HepG2 (cell line): ENCODE measurements around the gene RHBDL1. TPM values are rescaled to one million over a fixed set of nuclear protein-coding genes. Genes with fewer than 3 reads are reported as not detected.

Source experiments
- GTF3A ChIP-seq: sonication (generic); formaldehyde crosslinking; conservative IDR thresholded peaks from 2 replicates; pipeline ENCODE4 v1.4.0; 2020; ENCODE audit warnings: mild to moderate bottlenecking, missing genetic modification reagents
- IRX3 ChIP-seq: sonication (generic); formaldehyde crosslinking; IDR thresholded peaks from 2 replicates; pipeline ENCODE4 v1.8.1; 2023; ENCODE audit warnings: mild to moderate bottlenecking, low read depth, missing genetic modification reagents, borderline replicate concordance
- ISL2 ChIP-seq: sonication (generic); formaldehyde crosslinking; IDR thresholded peaks from 2 replicates; pipeline ENCODE4 v1.5.0; 2020; ENCODE audit warnings: missing genetic modification reagents
- KLF13 ChIP-seq: sonication (generic); formaldehyde crosslinking; IDR thresholded peaks from 2 replicates; pipeline ENCODE4 v1.4.0; 2020; ENCODE audit warnings: mild to moderate bottlenecking, missing genetic modification reagents
- MIXL1 ChIP-seq: IDR thresholded peaks from 2 replicates; pipeline ENCODE4 v1.6.1; 2016
- PRMT3 ChIP-seq: sonication (generic); formaldehyde crosslinking; IDR thresholded peaks from 2 replicates; pipeline ENCODE4 v1.8.1; 2022; ENCODE audit warnings: low read depth, mild to moderate bottlenecking, moderate library complexity, missing genetic modification reagents, borderline replicate concordance
- RAD51 ChIP-seq: fragments of 450-650 bp; IDR thresholded peaks from 2 replicates; pipeline ENCODE4 v1.6.1; 2016; ENCODE audit warnings: borderline replicate concordance
- TCF7 ChIP-seq: sonication (generic); IDR thresholded peaks from 2 replicates; pipeline ENCODE4 v1.6.1; 2016; ENCODE audit warnings: antibody characterized with exemption, low read depth
- ZC3H13 ChIP-seq: sonication (generic); formaldehyde crosslinking; IDR thresholded peaks from 2 replicates; pipeline ENCODE4 v1.8.1; 2023; ENCODE audit warnings: mild to moderate bottlenecking, missing genetic modification reagents, moderate library complexity
- ZEB1 ChIP-seq: IDR thresholded peaks from 2 replicates; pipeline ENCODE4 v1.6.1; 2012; ENCODE audit warnings: mild to moderate bottlenecking, low read depth, inconsistent platforms; ENCODE audit not compliant: insufficient replicate concordance
- ZNF605 ChIP-seq: sonication (generic); formaldehyde crosslinking; IDR thresholded peaks from 2 replicates; pipeline ENCODE4 v1.8.0; 2022; ENCODE audit warnings: mild to moderate bottlenecking, missing genetic modification reagents
- ZNF652 ChIP-seq: IDR thresholded peaks from 2 replicates; pipeline ENCODE4 v1.6.1; 2016; ENCODE audit warnings: low read depth, borderline replicate concordance
- ZNF883 ChIP-seq: sonication (generic); formaldehyde crosslinking; IDR thresholded peaks from 2 replicates; pipeline ENCODE4 v1.5.1; 2020; ENCODE audit warnings: mild to moderate bottlenecking, missing genetic modification reagents; ENCODE audit errors: not compliant biosample characterization
- ZSCAN21 ChIP-seq: sonication (generic); formaldehyde crosslinking; IDR thresholded peaks from 2 replicates; pipeline ENCODE4 v1.8.0; 2022; ENCODE audit warnings: mild to moderate bottlenecking, missing genetic modification reagents, moderate library complexity, borderline replicate concordance
- polyA plus RNA-seq, 8 experiments: library from polyadenylated mRNA; depleted of rRNA in 3 of 8; stranded (reverse) in 7 of 8; unstranded in 1 of 8; fragments of >200 nt; fragmentation: Illumina TruSeq in 4 of 8; extraction: Trizol in 4 of 8; gene quantifications; 2 replicates each; pipeline versions ENCODE4 v1.2.1 to v1.2.3, GENCODE V29; 2011 to 2016; ENCODE audit warnings: low read depth in 4 of 8, missing spikeins in 1 of 8, mixed read lengths in 1 of 8; ENCODE audit not compliant: insufficient read depth in 1 of 8
- total RNA-seq, 5 experiments: library from RNA; depleted of rRNA; stranded (reverse); fragments of >200 nt; fragmentation: Illumina TruSeq; extraction: Trizol; gene quantifications; 2 replicates each; pipeline ENCODE4 v1.2.3, GENCODE V29; 2016; ENCODE audit warnings: low read depth in 1 of 5
- TF ChIP-seq, protein P1 (sequence below): sonication (generic); formaldehyde crosslinking; conservative IDR thresholded peaks from 2 replicates; pipeline ENCODE4 v1.5.0; 2020; ENCODE audit warnings: missing genetic modification reagents
- TF ChIP-seq, protein P2 (sequence below): sonication (generic); formaldehyde crosslinking; IDR thresholded peaks from 2 replicates; pipeline ENCODE4 v1.4.0; 2020; ENCODE audit warnings: mild to moderate bottlenecking, missing genetic modification reagents
- TF ChIP-seq, protein P3 (sequence below): sonication (generic); formaldehyde crosslinking; IDR thresholded peaks from 2 replicates; pipeline ENCODE4 v1.4.0; 2020; ENCODE audit warnings: low read depth, missing genetic modification reagents
- TF ChIP-seq, protein P4 (sequence below): sonication (generic); formaldehyde crosslinking; IDR thresholded peaks from 2 replicates; pipeline ENCODE4 v1.4.0; 2020; ENCODE audit warnings: missing genetic modification reagents
- TF ChIP-seq, protein P5 (sequence below): sonication (generic); formaldehyde crosslinking; IDR thresholded peaks from 2 replicates; pipeline ENCODE4 v1.5.0; 2020; ENCODE audit warnings: missing genetic modification reagents, mild to moderate bottlenecking, borderline replicate concordance

RHBDL1 gene
- total and polyA plus RNA-seq, 2 of the 13 experiments (the other 11 are each of a cell fraction or from before 2014, with no cell fraction given): 1.8 to 3.8 TPM

DNA sequence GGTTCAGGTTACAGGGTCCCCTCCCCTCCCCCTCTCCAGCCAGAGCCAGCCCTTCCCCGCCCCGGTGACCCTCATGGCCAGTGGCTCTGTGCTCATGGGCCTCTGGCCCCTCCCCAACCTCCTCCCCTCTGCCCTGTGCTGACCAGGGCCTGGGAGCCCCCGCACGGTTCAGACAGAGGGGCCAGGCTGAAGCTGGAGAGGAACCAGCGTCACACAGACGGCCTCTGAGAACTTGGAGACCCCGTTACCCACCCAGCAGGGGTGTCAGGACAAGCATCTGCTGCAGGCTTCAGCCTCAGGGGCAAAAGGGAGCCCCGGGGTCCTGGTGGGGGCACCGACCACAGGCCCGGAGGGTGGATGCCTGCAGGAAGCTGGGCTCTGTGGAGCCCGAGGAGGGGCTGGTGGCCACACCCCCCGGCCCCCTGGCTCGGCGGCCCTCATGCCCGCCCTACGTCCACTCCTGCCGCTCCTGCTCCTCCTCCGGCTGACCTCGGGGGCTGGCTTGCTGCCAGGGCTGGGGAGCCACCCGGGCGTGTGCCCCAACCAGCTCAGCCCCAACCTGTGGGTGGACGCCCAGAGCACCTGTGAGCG, 44.6 kb upstream of the RHBDL1 start, which contains the start of gene WFIKKN1 (continued):
- no peak for TF ChIP-seq KLF13 (CRISPR knock-in tag)
- TF ChIP-seq ZC3H13 (CRISPR knock-in tag): 0 out of 2 replicates have a peak, but pooled peaks have one; percentile 13
- TF ChIP-seq, protein P1, sequence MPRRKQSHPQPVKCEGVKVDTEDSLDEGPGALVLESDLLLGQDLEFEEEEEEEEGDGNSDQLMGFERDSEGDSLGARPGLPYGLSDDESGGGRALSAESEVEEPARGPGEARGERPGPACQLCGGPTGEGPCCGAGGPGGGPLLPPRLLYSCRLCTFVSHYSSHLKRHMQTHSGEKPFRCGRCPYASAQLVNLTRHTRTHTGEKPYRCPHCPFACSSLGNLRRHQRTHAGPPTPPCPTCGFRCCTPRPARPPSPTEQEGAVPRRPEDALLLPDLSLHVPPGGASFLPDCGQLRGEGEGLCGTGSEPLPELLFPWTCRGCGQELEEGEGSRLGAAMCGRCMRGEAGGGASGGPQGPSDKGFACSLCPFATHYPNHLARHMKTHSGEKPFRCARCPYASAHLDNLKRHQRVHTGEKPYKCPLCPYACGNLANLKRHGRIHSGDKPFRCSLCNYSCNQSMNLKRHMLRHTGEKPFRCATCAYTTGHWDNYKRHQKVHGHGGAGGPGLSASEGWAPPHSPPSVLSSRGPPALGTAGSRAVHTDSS: no peak
- TF ChIP-seq, protein P2, sequence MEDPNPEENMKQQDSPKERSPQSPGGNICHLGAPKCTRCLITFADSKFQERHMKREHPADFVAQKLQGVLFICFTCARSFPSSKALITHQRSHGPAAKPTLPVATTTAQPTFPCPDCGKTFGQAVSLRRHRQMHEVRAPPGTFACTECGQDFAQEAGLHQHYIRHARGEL (CRISPR knock-in tag): no peak
- TF ChIP-seq, protein P3, sequence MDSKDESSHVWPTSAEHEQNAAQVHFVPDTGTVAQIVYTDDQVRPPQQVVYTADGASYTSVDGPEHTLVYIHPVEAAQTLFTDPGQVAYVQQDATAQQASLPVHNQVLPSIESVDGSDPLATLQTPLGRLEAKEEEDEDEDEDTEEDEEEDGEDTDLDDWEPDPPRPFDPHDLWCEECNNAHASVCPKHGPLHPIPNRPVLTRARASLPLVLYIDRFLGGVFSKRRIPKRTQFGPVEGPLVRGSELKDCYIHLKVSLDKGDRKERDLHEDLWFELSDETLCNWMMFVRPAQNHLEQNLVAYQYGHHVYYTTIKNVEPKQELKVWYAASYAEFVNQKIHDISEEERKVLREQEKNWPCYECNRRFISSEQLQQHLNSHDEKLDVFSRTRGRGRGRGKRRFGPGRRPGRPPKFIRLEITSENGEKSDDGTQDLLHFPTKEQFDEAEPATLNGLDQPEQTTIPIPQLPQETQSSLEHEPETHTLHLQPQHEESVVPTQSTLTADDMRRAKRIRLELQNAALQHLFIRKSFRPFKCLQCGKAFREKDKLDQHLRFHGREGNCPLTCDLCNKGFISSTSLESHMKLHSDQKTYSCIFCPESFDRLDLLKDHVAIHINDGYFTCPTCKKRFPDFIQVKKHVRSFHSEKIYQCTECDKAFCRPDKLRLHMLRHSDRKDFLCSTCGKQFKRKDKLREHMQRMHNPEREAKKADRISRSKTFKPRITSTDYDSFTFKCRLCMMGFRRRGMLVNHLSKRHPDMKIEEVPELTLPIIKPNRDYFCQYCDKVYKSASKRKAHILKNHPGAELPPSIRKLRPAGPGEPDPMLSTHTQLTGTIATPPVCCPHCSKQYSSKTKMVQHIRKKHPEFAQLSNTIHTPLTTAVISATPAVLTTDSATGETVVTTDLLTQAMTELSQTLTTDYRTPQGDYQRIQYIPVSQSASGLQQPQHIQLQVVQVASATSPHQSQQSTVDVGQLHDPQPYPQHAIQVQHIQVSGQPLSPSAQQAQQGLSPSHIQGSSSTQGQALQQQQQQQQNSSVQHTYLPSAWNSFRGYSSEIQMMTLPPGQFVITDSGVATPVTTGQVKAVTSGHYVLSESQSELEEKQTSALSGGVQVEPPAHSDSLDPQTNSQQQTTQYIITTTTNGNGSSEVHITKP: no peak
- TF ChIP-seq ZNF652: no peak
- no peak for TF ChIP-seq PRMT3 (CRISPR knock-in tag)
- 0 out of 2 replicates have a peak, but pooled peaks have one; percentile 7 for TF ChIP-seq ZSCAN21 (CRISPR knock-in tag)
- 0 out of 2 replicates have a peak, but pooled peaks have one; percentile 44 for TF ChIP-seq ISL2 (CRISPR knock-in tag)
- TF ChIP-seq, protein P4, sequence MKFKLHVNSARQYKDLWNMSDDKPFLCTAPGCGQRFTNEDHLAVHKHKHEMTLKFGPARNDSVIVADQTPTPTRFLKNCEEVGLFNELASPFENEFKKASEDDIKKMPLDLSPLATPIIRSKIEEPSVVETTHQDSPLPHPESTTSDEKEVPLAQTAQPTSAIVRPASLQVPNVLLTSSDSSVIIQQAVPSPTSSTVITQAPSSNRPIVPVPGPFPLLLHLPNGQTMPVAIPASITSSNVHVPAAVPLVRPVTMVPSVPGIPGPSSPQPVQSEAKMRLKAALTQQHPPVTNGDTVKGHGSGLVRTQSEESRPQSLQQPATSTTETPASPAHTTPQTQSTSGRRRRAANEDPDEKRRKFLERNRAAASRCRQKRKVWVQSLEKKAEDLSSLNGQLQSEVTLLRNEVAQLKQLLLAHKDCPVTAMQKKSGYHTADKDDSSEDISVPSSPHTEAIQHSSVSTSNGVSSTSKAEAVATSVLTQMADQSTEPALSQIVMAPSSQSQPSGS (CRISPR knock-in tag): no peak
- TF ChIP-seq, protein P5, sequence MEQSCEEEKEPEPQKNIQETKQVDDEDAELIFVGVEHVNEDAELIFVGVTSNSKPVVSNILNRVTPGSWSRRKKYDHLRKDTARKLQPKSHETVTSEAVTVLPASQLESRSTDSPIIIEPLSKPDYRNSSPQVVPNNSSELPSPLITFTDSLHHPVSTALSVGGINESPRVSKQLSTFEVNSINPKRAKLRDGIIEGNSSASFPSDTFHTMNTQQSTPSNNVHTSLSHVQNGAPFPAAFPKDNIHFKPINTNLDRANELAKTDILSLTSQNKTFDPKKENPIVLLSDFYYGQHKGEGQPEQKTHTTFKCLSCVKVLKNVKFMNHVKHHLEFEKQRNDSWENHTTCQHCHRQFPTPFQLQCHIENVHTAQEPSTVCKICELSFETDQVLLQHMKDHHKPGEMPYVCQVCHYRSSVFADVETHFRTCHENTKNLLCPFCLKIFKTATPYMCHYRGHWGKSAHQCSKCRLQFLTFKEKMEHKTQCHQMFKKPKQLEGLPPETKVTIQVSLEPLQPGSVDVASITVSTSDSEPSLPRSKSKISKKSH (CRISPR knock-in tag): no peak
- no peak for TF ChIP-seq TCF7
- TF ChIP-seq ZEB1: no peak
- TF ChIP-seq MIXL1 (CRISPR knock-in tag): no peak
- TF ChIP-seq ZNF883 (CRISPR knock-in tag): no peak
- TF ChIP-seq RAD51: no peak
- no peak for TF ChIP-seq IRX3 (CRISPR knock-in tag)
- no peak for TF ChIP-seq GTF3A (CRISPR knock-in tag)
- TF ChIP-seq ZNF605 (CRISPR knock-in tag): peak; percentile 66; the same call in 1 of the 2 replicates
